Measurements from ENCODE around the gene ARMC12.

DNA sequence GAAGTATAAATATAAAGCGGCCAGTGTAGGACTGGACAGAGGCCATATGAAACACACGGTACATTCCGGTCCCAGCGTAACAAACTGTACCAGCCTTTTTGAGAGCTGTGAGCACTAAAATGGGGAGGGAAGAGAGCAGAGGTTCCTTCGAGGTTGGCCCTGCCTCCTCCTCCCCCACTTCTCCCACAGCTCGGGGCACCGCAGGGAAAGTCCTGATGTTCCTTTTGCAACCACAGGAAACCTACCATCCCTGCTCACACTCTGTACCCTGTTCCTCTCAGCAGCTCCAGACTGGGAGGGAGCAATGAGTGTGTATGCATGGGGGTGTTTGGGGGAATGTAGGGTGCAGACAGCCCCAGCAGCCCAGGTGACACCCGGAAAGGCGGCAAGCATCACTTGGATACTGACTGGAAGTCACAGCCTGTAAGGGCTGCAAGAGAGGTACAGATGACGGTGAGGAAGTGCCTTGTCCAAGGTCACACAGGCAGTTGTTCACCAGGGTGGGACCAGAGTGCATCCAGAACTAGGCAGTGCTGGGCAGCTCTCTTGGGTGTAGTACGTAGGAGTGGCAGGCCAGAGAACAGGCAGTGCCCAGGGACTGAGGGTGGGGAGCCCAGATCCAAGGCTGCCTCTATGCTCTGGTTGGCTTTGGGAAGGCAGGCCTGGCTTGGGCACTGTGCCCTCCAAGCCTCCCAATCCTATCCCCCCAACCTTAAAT lies 11.0 kb upstream of the ARMC12 start:
- TF ChIP-seq EP300 (IDR thresholded peaks at IDR 0.05; ENCODE audit: low read depth) (peak; percentile 100), CTCF (IDR thresholded peaks at IDR 0.05) (peak in 2 of 5 experiments; percentile 27 to 32), POLR2A (IDR thresholded peaks at IDR 0.05) (peak; percentile 71), POLR2AphosphoS5 (IDR thresholded peaks at IDR 0.05) (peak; percentile 60 to 94 (median 91))

All from transverse colon (tissue), 4 donors.